Testis (tissue), 2 donors: Measurements from ENCODE around the gene PAXIP1.

Experiments used
- CTCF ChIP-seq, 3 experiments: fragments of 450-650 bp in 2 of 3; fragments of 200-600 bp in 1 of 3; sonication (generic) in 1 of 3; IDR thresholded peaks; one replicate each; pipeline ENCODE4 v1.5.1; 2016 to 2019; ENCODE audit warnings: antibody characterized with exemption in 3 of 3, mild to moderate bottlenecking in 2 of 3, moderate library complexity in 1 of 3
- POLR2A ChIP-seq: fragments of 450-650 bp; IDR thresholded peaks from one replicate; pipeline ENCODE4 v1.6.1; 2017; ENCODE audit warnings: antibody characterized with exemption, mild to moderate bottlenecking, moderate library complexity

GRCh38 chr7:154903083-154903731 is 99.7 kb downstream of the PAXIP1 start:
- no peak for TF ChIP-seq CTCF (IDR thresholded peaks at IDR 0.05)
- TF ChIP-seq POLR2A, result no peak
